GM12873 (cell line): ENCODE measurements around the gene NGF.

ENCODE experiments used
- TF ChIP-seq, protein P1 (sequence below): IDR thresholded peaks from 2 replicates; pipeline ENCODE4 v1.5.1; 2012; ENCODE audit warnings: low read depth, mild to moderate bottlenecking, moderate library complexity, low read length, control low read depth; ENCODE audit not compliant: insufficient read depth; ENCODE audit errors: missing control alignments

The NGF gene

DNA sequence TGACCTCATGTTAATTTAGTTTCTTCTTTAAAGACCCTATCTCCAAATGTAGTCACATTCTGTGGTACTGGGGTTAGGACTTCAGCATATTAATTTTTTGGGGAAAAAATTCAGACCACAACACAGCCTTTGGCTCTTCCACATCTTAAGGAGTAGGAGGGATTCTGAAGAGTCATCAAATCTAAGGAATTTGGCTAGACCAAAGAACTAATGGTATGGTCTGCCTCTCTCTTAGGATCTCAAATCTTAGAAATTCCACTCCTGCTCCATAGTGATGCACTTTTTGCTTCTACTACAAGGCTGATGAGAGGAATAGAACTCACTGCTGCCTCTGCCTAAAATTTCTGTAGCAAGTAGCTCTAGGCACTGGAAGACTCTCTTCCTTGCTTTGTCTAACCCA, 80.5 kb downstream of the NGF start:
- TF ChIP-seq, protein P1, sequence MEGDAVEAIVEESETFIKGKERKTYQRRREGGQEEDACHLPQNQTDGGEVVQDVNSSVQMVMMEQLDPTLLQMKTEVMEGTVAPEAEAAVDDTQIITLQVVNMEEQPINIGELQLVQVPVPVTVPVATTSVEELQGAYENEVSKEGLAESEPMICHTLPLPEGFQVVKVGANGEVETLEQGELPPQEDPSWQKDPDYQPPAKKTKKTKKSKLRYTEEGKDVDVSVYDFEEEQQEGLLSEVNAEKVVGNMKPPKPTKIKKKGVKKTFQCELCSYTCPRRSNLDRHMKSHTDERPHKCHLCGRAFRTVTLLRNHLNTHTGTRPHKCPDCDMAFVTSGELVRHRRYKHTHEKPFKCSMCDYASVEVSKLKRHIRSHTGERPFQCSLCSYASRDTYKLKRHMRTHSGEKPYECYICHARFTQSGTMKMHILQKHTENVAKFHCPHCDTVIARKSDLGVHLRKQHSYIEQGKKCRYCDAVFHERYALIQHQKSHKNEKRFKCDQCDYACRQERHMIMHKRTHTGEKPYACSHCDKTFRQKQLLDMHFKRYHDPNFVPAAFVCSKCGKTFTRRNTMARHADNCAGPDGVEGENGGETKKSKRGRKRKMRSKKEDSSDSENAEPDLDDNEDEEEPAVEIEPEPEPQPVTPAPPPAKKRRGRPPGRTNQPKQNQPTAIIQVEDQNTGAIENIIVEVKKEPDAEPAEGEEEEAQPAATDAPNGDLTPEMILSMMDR: no peak

DNA sequence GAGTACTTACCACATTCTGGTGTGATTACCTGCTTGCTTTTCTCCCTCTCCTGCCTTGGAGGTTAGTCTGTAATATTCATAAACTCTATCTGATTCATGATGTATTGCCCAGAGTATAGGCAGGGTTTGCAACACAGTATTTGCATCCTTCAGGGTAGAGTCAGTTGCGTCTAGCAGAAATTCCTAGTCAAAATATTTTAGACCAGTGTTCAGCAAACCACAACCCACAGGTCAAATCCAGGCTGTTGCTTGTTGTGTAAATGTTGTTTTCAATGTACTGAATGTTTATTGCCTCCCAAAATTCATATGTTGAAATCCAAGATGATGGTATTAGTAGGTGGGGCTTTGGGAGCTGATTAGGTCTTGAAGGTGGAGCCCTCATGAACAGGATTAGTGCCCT, 82.9 kb downstream of the NGF start:
- TF ChIP-seq, protein P1: no peak

DNA sequence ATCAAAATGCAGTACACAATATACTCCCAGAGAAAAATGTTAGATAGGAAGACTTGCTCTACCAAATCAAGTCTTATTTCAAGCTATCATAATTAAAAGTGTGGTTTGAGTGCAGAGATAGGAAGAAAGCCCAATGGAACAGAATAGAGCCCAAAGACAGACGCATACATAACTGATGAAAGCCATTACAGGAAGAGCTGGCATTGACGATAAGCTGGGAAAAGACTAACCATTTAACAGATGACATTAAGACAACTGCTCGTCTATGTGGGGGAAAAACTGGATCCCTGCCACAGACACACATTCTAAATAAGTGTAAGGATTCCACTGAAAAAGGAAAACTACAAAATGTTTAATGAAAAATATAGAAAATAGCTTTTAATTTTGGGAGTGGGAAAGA, 85.5 kb downstream of the NGF start:
- TF ChIP-seq, protein P1: no peak

DNA sequence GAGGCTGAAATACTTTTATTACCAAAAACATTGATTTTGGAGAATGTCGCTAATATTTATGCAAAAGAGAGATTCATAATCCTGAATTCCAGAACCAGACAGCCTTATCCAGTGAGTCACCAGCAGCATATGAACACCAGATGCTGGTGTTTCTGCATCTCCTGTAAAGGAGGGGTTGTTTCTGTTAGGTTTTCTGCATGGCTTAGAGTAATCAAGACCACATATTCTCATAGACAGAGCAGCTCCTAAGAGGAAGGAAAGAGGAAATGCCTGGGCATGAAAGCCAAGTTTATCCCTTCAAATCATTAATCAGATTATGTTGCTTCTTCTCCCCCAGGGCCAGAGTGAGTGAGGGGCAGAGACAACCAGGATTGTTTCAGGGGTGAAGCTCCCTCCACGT, 86.2 kb downstream of the NGF start:
- TF ChIP-seq, protein P1: no peak

DNA sequence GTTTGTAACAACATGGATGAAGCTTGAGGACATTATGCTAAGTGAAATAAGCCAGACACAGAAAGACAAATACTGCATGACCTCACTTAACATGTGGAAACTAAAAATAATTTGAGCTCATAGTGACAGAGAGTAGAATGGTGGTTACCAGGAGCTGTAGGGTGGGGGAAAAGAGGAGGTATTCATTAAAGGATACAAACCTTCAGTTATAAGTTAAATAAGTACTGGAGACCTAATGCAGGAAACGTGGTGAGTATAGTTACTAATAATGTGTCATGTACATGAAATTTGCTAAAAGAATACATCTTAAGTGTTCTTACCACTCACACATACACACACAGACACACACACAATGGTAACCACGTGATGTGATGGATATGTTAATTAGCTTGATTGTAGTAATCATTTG, 86.7 kb downstream of the NGF start:
- TF ChIP-seq, protein P1: no peak

DNA sequence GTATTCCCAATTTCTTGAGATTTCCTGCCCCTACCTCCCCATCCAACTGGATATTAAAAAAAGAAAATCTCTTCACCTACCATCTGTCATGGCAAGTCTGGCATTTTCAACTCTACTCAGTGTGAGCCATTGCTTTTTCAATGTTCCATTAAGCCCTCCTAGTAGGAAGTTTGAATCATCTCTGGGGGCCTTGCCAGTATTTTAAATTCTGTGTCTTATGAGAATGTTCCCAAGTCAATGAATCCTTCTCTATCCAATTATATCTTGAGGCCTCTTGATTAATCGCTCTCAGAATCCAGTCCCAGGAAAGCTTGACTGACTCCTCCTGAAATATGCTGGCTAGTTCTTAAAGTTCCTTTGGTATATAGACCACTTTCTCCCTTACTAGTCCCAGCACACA, 91.5 kb downstream of the NGF start:
- TF ChIP-seq, protein P1: no peak

DNA sequence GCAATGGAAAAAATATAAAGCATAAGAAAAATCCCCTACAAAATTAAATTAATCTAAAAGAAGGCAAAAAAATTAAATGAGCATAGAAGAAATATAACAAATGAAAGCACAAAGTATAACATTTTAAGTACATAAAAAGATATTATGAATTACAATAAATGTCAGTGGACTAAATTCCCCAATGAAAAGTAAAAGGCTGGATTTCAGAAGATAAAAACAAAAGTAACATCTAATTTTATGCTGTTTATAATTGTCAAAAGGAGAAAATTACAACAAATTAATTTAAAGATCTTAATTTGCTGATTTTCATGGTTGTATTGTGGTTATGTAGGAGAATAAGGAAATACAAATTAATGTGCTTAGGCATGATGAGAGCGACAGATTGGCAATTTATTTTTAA, 92.8 kb downstream of the NGF start:
- TF ChIP-seq, protein P1: no peak
